ENCODE measurements around the gene URGCP.
A peak's percentile ranks its signal among the peaks of the same experiment; 100 is the strongest.
"Not testable (repeated sequence)": the region's sequence is repeated elsewhere in the genome, so short reads cannot be mapped to it uniquely, and the experiment has no call there.

URGCP gene

GRCh38 chr7:43914795-43915194 is 8.4 kb upstream of the URGCP start:
- no peak for DNase-seq (ENCODE audit: low spot score)

- peak; percentile 56 for DNase-seq (ENCODE audit: low spot score)
Measured at GRCh38 chr7:43905956-43906330, 453 bp downstream of the URGCP start.

- DNase-seq (ENCODE audit: low spot score), result peak; percentile 86
Measured at GRCh38 chr7:43905209-43905946, 1.0 kb downstream of the URGCP start.

GRCh38 chr7:43904533-43905208 is 1.7 kb downstream of the URGCP start:
- peak; percentile 21 for DNase-seq (ENCODE audit: low spot score)

GRCh38 chr7:43902542-43903054 is 3.8 kb downstream of the URGCP start:
- DNase-seq (ENCODE audit: low spot score), result no peak

- DNase-seq (ENCODE audit: low spot score), result not testable (repeated sequence)
Measured at GRCh38 chr7:43898571-43898970, 7.8 kb downstream of the URGCP start.

GRCh38 chr7:43895847-43896415 is 10.5 kb downstream of the URGCP start:
- DNase-seq (ENCODE audit: low spot score), result no peak

GRCh38 chr7:43891069-43891955 is 15.1 kb downstream of the URGCP start:
- no peak for DNase-seq (ENCODE audit: low spot score)

GRCh38 chr7:43890468-43890867 is 15.9 kb downstream of the URGCP start:
- DNase-seq (ENCODE audit: low spot score), result no peak

- DNase-seq (ENCODE audit: low spot score), result no peak
Measured at GRCh38 chr7:43888993-43889945, 17.1 kb downstream of the URGCP start.

- DNase-seq (ENCODE audit: low spot score), result no peak
Measured at GRCh38 chr7:43884617-43885016, 21.8 kb downstream of the URGCP start.

- no peak for DNase-seq (ENCODE audit: low spot score)
Measured at GRCh38 chr7:43884209-43884608, 22.2 kb downstream of the URGCP start.

- DNase-seq (ENCODE audit: low spot score), result no peak
Measured at GRCh38 chr7:43880596-43880995, 25.8 kb downstream of the URGCP start.

GRCh38 chr7:43879477-43879876 is 26.9 kb downstream of the URGCP start:
- DNase-seq (ENCODE audit: low spot score), result no peak

- DNase-seq (ENCODE audit: low spot score), result no peak
Measured at GRCh38 chr7:43878867-43879266, 27.5 kb downstream of the URGCP start.

- no peak for DNase-seq (ENCODE audit: low spot score)
Measured at GRCh38 chr7:43877968-43878864, 28.2 kb downstream of the URGCP start.

- DNase-seq (ENCODE audit: low spot score), result no peak
Measured at GRCh38 chr7:43876976-43877745, 29.2 kb downstream of the URGCP start.

- no peak for DNase-seq (ENCODE audit: low spot score)
Measured at GRCh38 chr7:43876241-43876640, 30.2 kb downstream of the URGCP start.

GRCh38 chr7:43873300-43873699 is 33.1 kb downstream of the URGCP start:
- no peak for DNase-seq (ENCODE audit: low spot score)

All from SW480 (cell line).